ENCODE results near the gene CPA4.

Gene CPA4

DNA sequence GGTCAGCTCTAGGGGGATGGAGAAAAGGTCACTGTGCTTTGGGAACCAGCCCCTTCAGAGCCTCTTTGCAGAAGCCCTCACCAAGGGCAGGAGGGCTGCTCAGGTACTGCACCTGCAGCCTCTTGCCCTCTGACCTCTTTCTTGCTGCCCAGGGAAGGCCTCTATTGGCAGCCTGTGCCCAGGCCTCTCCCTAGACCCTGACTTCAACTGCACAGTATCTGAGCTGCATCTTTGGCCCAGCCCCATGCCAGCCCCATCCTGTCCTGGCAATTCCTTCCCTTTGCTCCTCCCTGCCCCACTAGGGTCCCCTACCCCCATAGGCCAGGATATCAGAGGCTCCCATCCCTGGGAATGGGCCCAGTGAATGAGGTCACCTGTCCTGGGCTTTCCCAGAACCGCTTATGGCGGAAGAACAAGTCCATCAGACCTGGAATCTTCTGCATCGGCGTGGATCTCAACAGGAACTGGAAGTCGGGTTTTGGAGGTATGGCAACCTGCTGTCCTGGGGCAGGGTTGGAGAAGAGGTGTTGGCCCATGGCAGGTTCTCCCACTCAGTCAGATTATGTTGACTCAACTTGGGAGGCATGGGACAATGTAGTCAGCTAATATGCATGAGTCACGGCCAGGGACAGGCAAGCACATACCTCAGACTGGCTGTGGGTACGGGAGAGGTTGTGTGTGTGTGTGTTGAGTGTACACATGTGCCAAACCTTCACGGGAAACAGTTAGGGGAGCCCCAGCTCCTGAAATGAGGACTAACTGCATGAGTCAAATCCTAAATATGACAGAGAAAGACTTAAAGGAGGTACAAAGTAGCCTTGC is 70.3 kb downstream of the CPA4 start:
- DNase-seq (ENCODE audit: low read depth in 1 of 2, low spot score in 1 of 2), result no peak

DNA sequence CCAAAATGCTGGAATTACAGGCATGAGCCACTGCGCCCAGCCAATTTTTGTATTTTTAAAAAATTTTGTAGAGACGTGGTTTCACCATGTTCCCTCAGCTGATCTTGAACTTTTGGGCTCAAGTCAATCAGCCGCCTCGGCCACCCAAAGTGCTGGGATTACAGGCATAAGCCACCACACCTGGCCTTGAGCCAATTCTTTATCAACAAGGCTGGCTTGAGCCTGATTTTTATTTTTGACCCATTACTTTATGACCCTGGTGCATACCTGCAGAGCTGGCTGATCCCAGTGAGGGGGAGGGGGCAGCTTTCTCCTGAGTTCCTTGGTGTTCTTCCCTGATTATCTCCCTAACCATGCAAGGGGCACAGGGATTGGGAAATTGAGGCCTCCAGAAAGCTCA is 71.5 kb downstream of the CPA4 start:
- no peak for DNase-seq (ENCODE audit: low read depth in 1 of 2, low spot score in 1 of 2)

DNA sequence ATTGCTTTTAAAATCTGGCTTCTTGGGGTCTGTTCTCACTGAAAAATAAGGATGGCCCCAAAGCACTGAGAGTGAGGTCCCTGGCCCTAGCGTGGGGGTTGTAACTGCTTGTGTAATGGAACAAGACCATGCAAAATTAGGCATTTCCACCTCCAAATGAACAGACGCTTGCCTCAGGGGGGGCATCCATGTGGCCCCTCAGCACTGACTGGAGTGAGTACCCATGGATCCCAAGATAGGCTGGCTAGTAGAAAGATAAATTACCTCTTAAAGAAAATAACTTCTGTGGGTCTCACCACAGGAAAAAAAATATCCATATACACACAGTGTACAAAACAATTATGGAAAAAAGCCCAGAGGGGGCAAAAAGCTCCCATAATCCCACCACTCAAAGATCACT is 72.1 kb downstream of the CPA4 start:
- DNase-seq (ENCODE audit: low read depth in 1 of 2, low spot score in 1 of 2), result no peak

- DNase-seq (ENCODE audit: low read depth in 1 of 2, low spot score in 1 of 2), result no peak
These were observed 72.8 kb downstream of the CPA4 start for GRCh38 chr7:130365511-130366441.

DNA sequence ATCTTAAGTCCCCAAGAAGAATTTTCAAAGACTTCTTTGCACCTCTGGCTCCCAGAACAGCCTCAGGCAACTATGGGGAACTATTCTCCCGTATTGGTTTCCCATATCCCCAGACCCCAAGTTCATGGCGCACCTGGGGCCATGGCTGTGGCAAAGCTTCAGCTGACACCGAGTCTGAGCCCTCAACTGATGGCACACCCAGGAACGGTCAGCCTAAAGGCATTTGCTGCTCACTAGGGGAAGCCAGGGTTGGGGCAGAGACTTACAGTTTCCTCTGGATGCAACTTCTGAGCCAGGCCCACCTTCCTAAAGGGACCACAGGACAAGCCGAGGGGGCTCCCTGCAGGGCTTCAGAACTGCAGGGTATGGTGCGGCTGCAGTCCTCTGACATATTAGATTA is 73.6 kb downstream of the CPA4 start:
- no peak for DNase-seq (ENCODE audit: low read depth in 1 of 2, low spot score in 1 of 2)

DNA sequence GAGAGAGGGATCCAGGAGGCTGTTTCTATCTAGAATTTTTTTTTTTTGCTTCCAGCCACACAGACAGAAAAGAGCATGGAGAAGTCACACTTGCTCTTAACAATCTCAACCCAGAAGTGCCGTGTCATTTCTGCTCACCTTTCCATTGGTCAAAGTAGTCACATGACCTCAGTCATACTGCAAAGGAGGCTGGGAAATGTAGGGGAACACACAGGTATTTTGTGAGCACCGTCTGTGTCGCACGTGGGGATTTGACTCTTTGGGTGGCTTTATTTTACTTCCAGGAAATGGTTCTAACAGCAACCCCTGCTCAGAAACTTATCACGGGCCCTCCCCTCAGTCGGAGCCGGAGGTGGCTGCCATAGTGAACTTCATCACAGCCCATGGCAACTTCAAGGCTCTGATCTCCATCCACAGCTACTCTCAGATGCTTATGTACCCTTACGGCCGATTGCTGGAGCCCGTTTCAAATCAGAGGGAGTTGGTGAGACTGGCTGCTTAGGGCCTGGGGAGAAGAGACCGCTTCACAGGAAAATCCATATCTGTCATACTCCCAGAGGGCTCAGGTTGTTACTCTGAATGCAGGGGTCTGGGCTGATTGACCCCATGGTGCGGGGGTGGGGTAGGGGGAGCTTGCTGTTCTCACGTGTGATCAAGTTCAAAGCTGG is 74.3 kb downstream of the CPA4 start:
- DNase-seq (ENCODE audit: low read depth in 1 of 2, low spot score in 1 of 2), result no peak

- DNase-seq (ENCODE audit: low read depth in 1 of 2, low spot score in 1 of 2), result no peak
These were observed 75.1 kb downstream of the CPA4 start for GRCh38 chr7:130367836-130368746.

GRCh38 chr7:130369110-130369711 is 76.2 kb downstream of the CPA4 start:
- DNase-seq (ENCODE audit: low read depth in 1 of 2, low spot score in 1 of 2), result no peak

DNA sequence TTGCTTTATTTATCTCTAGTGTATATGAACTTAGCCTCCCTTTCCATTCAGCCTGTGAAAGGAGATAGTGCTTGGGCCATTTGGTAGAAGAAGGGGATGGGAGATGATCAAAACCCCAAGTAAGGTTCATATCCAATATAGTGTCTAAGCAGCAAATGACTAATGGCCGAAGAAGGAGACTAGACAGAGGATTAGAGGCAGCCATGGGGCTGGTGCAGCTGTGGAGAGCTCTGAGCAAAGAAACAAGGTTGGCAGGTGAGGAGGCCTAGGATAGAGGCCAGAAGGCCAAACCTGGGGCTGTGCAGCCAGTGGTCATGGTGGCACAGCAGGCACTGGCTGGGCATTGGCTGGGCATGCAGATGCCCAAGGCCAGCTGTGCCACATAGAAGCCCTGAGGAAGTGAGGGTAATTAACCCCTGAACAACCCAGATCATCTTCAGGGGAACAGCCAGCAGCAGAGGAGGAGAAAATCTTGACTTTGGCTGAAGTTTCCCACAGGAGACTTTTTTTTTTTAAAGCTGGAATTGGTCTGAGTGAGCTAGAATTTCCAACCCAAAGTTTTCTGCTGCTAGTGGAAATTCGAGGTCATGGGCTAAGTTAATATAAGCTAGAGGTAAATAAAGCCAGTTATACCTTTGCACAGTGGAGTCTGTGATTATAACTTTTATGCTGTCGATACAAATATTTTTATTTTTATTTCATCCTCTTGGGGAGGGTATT is 77.0 kb downstream of the CPA4 start:
- DNase-seq (ENCODE audit: low read depth in 1 of 2, low spot score in 1 of 2), result no peak

DNA sequence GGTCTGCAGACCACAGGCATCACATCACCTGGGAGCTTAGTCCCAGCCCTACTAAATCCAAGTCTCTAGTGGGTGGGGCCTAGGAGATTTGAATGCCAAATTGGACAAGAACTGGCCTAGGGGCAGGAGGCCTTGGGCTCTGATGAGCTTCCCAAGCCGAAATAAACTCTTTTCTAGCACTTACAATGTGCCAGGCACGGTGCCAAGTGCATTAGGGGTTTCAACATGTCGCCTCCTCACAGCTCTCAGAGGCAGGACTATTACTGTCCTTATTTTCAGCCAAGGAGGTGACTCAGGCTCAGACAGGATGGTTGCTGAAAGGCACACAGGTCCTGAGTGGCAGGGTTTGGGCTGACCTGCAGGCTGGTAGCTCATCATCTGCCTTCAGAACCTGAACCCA is 78.1 kb downstream of the CPA4 start:
- DNase-seq (ENCODE audit: low read depth in 1 of 2, low spot score in 1 of 2), result no peak

GRCh38 chr7:130372402-130373165 is 79.6 kb downstream of the CPA4 start:
- DNase-seq (ENCODE audit: low read depth in 1 of 2, low spot score in 1 of 2), result no peak

Data from activated T-helper 1 cell treated with anti-CD3 and anti-CD28 coated beads, Interleukin-2, amount 50 U/mL, for 16 hours (primary cell).